Karpas-422 (cell line): ENCODE measurements around the gene NOL4L. TPM values are rescaled to one million over a fixed set of nuclear protein-coding genes. Genes with fewer than 3 reads are reported as not detected.

Experiments used
- DNase-seq: peaks from one replicate; pipeline ENCODE4 v3.0.0-alpha.2; 2015
- H2AFZ ChIP-seq: fragments of 200-600 bp; sonication (generic); 2 replicates; pipeline ENCODE4 v1.6.1; 2014; ENCODE audit warnings: antibody characterized with exemption, low read length, mixed read lengths
- H3K27ac ChIP-seq: fragments of 200-600 bp; sonication (generic); 2 replicates; pipeline ENCODE4 v1.5.1; 2014; ENCODE audit warnings: mild to moderate bottlenecking, low read length, moderate library complexity
- H3K27me3 ChIP-seq: fragments of 200-600 bp; sonication (generic); 2 replicates; pipeline ENCODE4 v1.6.1; 2014; ENCODE audit warnings: low read length, mixed read lengths
- H3K36me3 ChIP-seq: fragments of 200-600 bp; sonication (generic); 2 replicates; pipeline ENCODE4 v1.6.1; 2014; ENCODE audit warnings: low read length, mixed read lengths; ENCODE audit not compliant: insufficient read depth
- H3K4me1 ChIP-seq: fragments of 200-600 bp; sonication (generic); 2 replicates; pipeline ENCODE4 v1.6.1; 2014; ENCODE audit warnings: mild to moderate bottlenecking, low read length, mixed read lengths
- H3K4me2 ChIP-seq: fragments of 200-600 bp; sonication (generic); 2 replicates; pipeline ENCODE4 v1.6.1; 2014; ENCODE audit warnings: low read length, low read depth, mild to moderate bottlenecking; ENCODE audit not compliant: poor library complexity, severe bottlenecking
- H3K4me3 ChIP-seq: fragments of 200-600 bp; sonication (generic); 2 replicates; pipeline ENCODE4 v1.5.1; 2014; ENCODE audit warnings: mild to moderate bottlenecking, antibody characterized with exemption, low read length, mixed read lengths
- H3K79me2 ChIP-seq: fragments of 200-600 bp; sonication (generic); 2 replicates; pipeline ENCODE4 v1.6.1; 2014; ENCODE audit warnings: mild to moderate bottlenecking, low read length, mixed read lengths
- H3K9ac ChIP-seq: fragments of 200-600 bp; sonication (generic); 2 replicates; pipeline ENCODE4 v1.6.0; 2014; ENCODE audit warnings: low read length
- H3K9me2 ChIP-seq: fragments of 200-600 bp; sonication (generic), shearing (Covaris generic); replicated peaks from 2 replicates; pipeline ENCODE4 v1.6.0; 2014; ENCODE audit warnings: mild to moderate bottlenecking, low read length, moderate library complexity; ENCODE audit not compliant: insufficient read depth
- H3K9me3 ChIP-seq: fragments of 300-700, 200-600 bp; sonication (generic); 2 replicates; pipeline ENCODE4 v1.6.1; 2014; ENCODE audit warnings: low read length, mixed read lengths
- H4K20me1 ChIP-seq: fragments of 200-600 bp; sonication (generic); 2 replicates; pipeline ENCODE4 v1.6.1; 2014; ENCODE audit warnings: mild to moderate bottlenecking, antibody characterized with exemption, low read length, low read depth; ENCODE audit not compliant: insufficient read depth
- total RNA-seq: library from RNA; depleted of rRNA; stranded (reverse); fragments of >200 nt; shearing (Covaris generic); gene quantifications from 2 replicates; pipeline ENCODE4 v1.2.3, GENCODE V29; 2014; ENCODE audit warnings: low replicate concordance

Gene NOL4L
- total RNA-seq, 1 experiment from 2014 or later: 1.5 TPM

GRCh38 chr20:32527447-32528055 lies 57.6 kb downstream of the NOL4L start:
- Histone ChIP-seq H3K9ac (no peak overlapping the region), H2AFZ (no peak overlapping the region), H3K36me3 (no peaks in the 10 kb centered on the region), H4K20me1 (no peaks in the 10 kb centered on the region), H3K4me1 (peaks cover 8% of the 10 kb centered on the region; the same call in 1 of the 2 replicates), H3K4me3 (no peak overlapping the region), H3K9me3 (no peaks in the 10 kb centered on the region), H3K27ac (no peak overlapping the region), H3K9me2 (no peaks in the 10 kb centered on the region), H3K4me2 (no peak overlapping the region), H3K27me3 (no peaks in the 10 kb centered on the region), H3K79me2 (no peaks in the 10 kb centered on the region)
- DNase-seq: no peak

- Histone ChIP-seq H3K4me3 (no peak overlapping the region), H3K27me3 (no peaks in the 10 kb centered on the region), H3K27ac (no peak overlapping the region), H4K20me1 (no peaks in the 10 kb centered on the region), H3K9me3 (no peaks in the 10 kb centered on the region), H3K9me2 (no peaks in the 10 kb centered on the region), H3K4me2 (no peak overlapping the region), H3K4me1 (peaks cover 11% of the 10 kb centered on the region), H3K9ac (no peak overlapping the region), H3K36me3 (no peaks in the 10 kb centered on the region), H3K79me2 (no peaks in the 10 kb centered on the region), H2AFZ (no peak overlapping the region)
- DNase-seq: no peak
These were observed 58.1 kb downstream of the NOL4L start for GRCh38 chr20:32527052-32527446.

DNA sequence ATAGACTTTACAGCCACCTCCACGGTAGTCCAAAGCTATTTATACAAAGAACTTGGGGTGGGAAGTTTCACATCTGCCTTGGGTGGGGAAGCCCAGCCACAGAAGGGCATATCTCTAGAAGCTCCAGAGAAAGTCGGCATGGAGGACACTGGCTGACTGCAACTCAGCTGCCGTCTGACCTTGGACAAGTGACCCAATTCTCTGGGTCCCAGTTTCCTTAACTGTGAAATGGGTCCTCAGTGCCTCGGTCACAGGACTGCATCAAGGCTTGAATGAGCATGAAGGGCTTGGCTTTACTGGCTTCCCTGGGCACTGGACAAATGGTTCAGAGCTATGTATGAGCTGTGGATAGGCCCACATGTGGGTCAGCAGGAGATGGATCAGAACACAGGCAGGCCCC lies 58.6 kb downstream of the NOL4L start:
- H3K27me3 ChIP-seq: no peaks in the 10 kb centered on the region
- no peak overlapping the region for H3K9ac ChIP-seq
- no peak overlapping the region for H2AFZ ChIP-seq
- H3K79me2 ChIP-seq: no peaks in the 10 kb centered on the region
- no peak overlapping the region for H3K4me3 ChIP-seq
- no peaks in the 10 kb centered on the region for H3K9me3 ChIP-seq
- DNase-seq: no peak
- no peaks in the 10 kb centered on the region for H3K9me2 ChIP-seq
- no peak overlapping the region for H3K4me2 ChIP-seq
- H3K36me3 ChIP-seq: no peaks in the 10 kb centered on the region
- no peaks in the 10 kb centered on the region for H4K20me1 ChIP-seq
- peaks cover 11% of the 10 kb centered on the region for H3K4me1 ChIP-seq
- no peak overlapping the region for H3K27ac ChIP-seq

- no peak overlapping the region for H3K4me2 ChIP-seq
- DNase-seq: no peak
- no peak overlapping the region for H3K9ac ChIP-seq
- H3K36me3 ChIP-seq: no peaks in the 10 kb centered on the region
- no peak overlapping the region for H3K27ac ChIP-seq
- H4K20me1 ChIP-seq: no peaks in the 10 kb centered on the region
- H2AFZ ChIP-seq: no peak overlapping the region
- no peaks in the 10 kb centered on the region for H3K27me3 ChIP-seq
- no peaks in the 10 kb centered on the region for H3K9me2 ChIP-seq
- H3K9me3 ChIP-seq: no peaks in the 10 kb centered on the region
- H3K4me3 ChIP-seq: no peak overlapping the region
- H3K79me2 ChIP-seq: no peaks in the 10 kb centered on the region
- H3K4me1 ChIP-seq: peaks cover 11% of the 10 kb centered on the region
These were observed 59.0 kb downstream of the NOL4L start for GRCh38 chr20:32526125-32526524.

DNA sequence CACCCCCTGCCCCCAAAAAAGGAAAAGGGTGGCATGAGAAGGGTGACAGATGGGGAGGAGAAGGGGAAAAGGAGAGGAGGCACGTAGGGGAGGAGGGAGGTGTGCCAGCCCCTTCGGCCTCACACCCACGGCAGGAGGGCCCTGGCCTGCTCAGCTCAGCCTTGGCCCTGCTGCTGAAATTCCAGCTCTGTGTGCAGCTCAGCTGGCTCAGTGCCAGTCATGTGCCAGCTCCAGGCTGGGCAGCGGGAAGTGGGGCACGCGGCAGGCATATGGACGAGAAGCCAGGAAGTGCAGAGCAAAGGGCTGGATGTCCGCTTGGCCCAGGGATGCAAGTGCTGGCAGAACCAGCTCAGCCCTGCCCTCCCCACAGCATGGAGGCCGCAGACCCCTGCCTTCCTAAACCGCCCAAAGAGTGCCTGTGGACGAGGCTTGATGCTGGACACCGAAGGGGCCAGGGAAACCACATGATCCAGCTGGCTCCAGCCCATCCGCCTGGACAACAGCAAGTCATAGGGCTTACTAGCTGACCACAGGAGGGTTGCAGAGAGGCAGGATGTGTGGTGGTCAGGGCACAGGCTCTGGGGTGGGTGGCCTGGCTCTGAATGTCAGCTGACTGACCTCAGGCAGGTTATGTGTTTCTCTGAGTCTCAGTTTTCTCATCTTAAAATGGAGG lies 60.2 kb downstream of the NOL4L start:
- Histone ChIP-seq H3K4me1 (peaks cover 11% of the 10 kb centered on the region), H4K20me1 (no peaks in the 10 kb centered on the region), H3K36me3 (no peaks in the 10 kb centered on the region), H3K79me2 (no peaks in the 10 kb centered on the region), H3K27ac (no peak overlapping the region), H3K9ac (no peak overlapping the region), H3K9me2 (no peaks in the 10 kb centered on the region), H3K27me3 (no peaks in the 10 kb centered on the region), H3K4me2 (no peak overlapping the region), H3K9me3 (no peaks in the 10 kb centered on the region), H2AFZ (no peak overlapping the region), H3K4me3 (no peak overlapping the region)
- DNase-seq: no peak

GRCh38 chr20:32523613-32524213 lies 61.4 kb downstream of the NOL4L start:
- no peaks in the 10 kb centered on the region for H3K9me3 ChIP-seq
- no peaks in the 10 kb centered on the region for H3K27me3 ChIP-seq
- peaks cover 11% of the 10 kb centered on the region for H3K4me1 ChIP-seq
- H3K9me2 ChIP-seq: no peaks in the 10 kb centered on the region
- no peak for DNase-seq
- no peak overlapping the region for H3K4me2 ChIP-seq
- no peak overlapping the region for H3K9ac ChIP-seq
- no peak overlapping the region for H2AFZ ChIP-seq
- H3K27ac ChIP-seq: no peak overlapping the region
- no peak overlapping the region for H3K4me3 ChIP-seq
- no peaks in the 10 kb centered on the region for H3K79me2 ChIP-seq
- no peaks in the 10 kb centered on the region for H3K36me3 ChIP-seq
- no peaks in the 10 kb centered on the region for H4K20me1 ChIP-seq

DNA sequence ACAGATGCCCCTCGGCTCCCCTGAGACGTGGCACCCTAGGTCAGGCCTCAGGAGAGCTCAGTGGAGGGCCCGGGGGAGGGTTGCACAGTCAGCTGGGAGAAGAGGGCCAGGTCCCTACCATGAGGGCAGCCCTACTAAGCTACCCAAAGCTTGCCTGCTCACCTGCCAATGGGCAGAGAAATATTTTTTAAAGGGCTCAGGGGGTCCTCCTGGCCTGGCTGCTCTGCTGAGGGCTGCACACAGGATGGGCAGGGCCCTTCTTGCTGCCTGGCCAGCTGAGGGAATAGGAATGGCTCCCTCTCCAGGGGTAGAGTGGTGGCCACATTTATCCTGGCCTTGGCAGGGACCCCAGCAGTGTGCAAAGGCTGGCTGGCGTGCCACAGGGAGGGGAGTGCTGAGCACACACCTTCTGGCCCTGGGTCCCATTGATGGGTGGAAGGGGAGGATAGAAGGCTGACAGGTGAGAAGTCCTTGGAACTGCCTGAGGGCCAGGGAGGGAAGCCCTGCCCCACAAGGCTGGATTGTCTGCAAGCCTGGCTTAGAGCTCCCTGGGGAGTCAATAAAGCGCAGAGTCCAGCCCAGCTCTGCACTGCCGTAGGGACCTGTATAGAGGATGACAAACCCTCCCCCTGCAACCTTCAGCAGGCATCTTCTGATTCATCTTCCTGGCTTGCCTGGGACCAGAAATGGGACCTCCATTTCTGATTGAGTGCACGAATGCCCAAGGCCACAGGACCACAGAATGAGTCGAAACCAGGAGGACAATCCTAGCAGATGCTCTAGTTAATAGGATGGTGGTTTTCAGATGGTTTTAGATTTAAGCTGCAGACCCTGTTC lies 62.1 kb downstream of the NOL4L start:
- Histone ChIP-seq H3K27me3 (no peaks in the 10 kb centered on the region), H3K9ac (no peak overlapping the region), H3K79me2 (no peaks in the 10 kb centered on the region), H3K36me3 (no peaks in the 10 kb centered on the region), H3K4me1 (peaks cover 11% of the 10 kb centered on the region), H3K4me2 (no peak overlapping the region), H3K4me3 (no peak overlapping the region), H3K27ac (no peak overlapping the region), H4K20me1 (no peaks in the 10 kb centered on the region), H2AFZ (no peak overlapping the region), H3K9me3 (no peaks in the 10 kb centered on the region), H3K9me2 (no peaks in the 10 kb centered on the region)
- DNase-seq: no peak

- no peaks in the 10 kb centered on the region for H3K27me3 ChIP-seq
- no peak overlapping the region for H2AFZ ChIP-seq
- H3K4me1 ChIP-seq: peaks cover 11% of the 10 kb centered on the region
- H3K27ac ChIP-seq: no peak overlapping the region
- no peaks in the 10 kb centered on the region for H3K9me2 ChIP-seq
- H3K9ac ChIP-seq: no peak overlapping the region
- H3K36me3 ChIP-seq: no peaks in the 10 kb centered on the region
- H3K79me2 ChIP-seq: no peaks in the 10 kb centered on the region
- no peaks in the 10 kb centered on the region for H3K9me3 ChIP-seq
- H3K4me3 ChIP-seq: no peak overlapping the region
- DNase-seq: no peak
- H3K4me2 ChIP-seq: no peak overlapping the region
- H4K20me1 ChIP-seq: no peaks in the 10 kb centered on the region
These were observed 62.7 kb downstream of the NOL4L start for GRCh38 chr20:32522526-32522775.
